GM12874 (cell line): ENCODE measurements around the gene EHD1.

ENCODE experiments used
- CTCF ChIP-seq: IDR thresholded peaks from 2 replicates; pipeline ENCODE4 v1.5.1; 2011; ENCODE audit warnings: low read depth, mild to moderate bottlenecking, control low read depth, low read length, moderate library complexity; ENCODE audit not compliant: insufficient read depth

The EHD1 gene

GRCh38 chr11:64881476-64881875 is 3.1 kb upstream of the EHD1 start:
- no peak for TF ChIP-seq CTCF

- no peak for TF ChIP-seq CTCF
These were observed 2.0 kb upstream of the EHD1 start for GRCh38 chr11:64880240-64881001.

GRCh38 chr11:64879244-64879900 is 951 bp upstream of the EHD1 start:
- TF ChIP-seq CTCF: no peak

- no peak for TF ChIP-seq CTCF
These were observed 263 bp downstream of the EHD1 start for GRCh38 chr11:64878223-64878493.

GRCh38 chr11:64877390-64878222 is 815 bp downstream of the EHD1 start:
- TF ChIP-seq CTCF: no peak

GRCh38 chr11:64876835-64877341 is 1.5 kb downstream of the EHD1 start:
- no peak for TF ChIP-seq CTCF

GRCh38 chr11:64876229-64876750 is 2.1 kb downstream of the EHD1 start:
- TF ChIP-seq CTCF: no peak
